ENCODE measurements around the gene HSD17B2. TPM values are rescaled to one million over a fixed set of nuclear protein-coding genes. Genes with fewer than 3 reads are reported as not detected.

HSD17B2 gene
- total RNA-seq, 2 donors from 2014 or later, result not detected

DNA sequence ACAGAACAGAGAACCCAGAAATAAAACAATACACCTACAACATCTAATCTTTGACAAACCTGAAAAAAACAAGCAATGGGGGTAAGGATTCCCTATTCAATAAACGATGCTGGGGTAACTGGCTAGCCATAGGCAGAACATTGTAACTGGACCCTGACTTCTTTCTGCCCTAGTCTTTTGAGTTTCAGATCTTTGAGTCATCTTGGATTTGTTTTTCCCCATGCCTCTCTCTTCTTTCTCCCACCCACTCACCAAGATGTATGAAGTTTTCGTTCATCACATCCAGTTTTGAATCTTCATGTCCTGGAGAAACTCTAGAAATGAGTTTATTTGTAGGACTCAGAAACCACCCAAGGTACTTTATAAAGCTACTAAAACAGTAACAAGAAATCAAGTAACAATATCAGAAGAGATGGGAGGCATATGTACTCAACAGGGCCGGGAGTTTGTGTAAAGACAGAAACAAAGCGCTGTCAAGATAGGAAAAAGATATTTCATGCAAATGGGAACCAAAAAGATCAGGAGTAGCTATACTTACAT lies 39.0 kb downstream of the HSD17B2 start:
- no peaks in the 10 kb centered on the region for H3K4me1 ChIP-seq (ENCODE audit: control insufficient read depth in 1 of 2, low read depth in 2 of 2)
- H3K36me3 ChIP-seq, result no peaks in the 10 kb centered on the region
- ATAC-seq (ENCODE audit: insufficient number of reproducible peaks, low FRiP score, low read depth) (no peak), DNase-seq (ENCODE audit: low spot score) (no peak)
- H3K9me3 ChIP-seq, result no peaks in the 10 kb centered on the region
- no peaks in the 10 kb centered on the region for H3K27me3 ChIP-seq (replicated peaks; ENCODE audit: insufficient read depth)
- no peak overlapping the region for H3K27ac ChIP-seq
- TF ChIP-seq, protein P1, sequence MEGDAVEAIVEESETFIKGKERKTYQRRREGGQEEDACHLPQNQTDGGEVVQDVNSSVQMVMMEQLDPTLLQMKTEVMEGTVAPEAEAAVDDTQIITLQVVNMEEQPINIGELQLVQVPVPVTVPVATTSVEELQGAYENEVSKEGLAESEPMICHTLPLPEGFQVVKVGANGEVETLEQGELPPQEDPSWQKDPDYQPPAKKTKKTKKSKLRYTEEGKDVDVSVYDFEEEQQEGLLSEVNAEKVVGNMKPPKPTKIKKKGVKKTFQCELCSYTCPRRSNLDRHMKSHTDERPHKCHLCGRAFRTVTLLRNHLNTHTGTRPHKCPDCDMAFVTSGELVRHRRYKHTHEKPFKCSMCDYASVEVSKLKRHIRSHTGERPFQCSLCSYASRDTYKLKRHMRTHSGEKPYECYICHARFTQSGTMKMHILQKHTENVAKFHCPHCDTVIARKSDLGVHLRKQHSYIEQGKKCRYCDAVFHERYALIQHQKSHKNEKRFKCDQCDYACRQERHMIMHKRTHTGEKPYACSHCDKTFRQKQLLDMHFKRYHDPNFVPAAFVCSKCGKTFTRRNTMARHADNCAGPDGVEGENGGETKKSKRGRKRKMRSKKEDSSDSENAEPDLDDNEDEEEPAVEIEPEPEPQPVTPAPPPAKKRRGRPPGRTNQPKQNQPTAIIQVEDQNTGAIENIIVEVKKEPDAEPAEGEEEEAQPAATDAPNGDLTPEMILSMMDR (IDR thresholded peaks at IDR 0.05), result no peak
- no peak overlapping the region for H3K4me3 ChIP-seq

DNA sequence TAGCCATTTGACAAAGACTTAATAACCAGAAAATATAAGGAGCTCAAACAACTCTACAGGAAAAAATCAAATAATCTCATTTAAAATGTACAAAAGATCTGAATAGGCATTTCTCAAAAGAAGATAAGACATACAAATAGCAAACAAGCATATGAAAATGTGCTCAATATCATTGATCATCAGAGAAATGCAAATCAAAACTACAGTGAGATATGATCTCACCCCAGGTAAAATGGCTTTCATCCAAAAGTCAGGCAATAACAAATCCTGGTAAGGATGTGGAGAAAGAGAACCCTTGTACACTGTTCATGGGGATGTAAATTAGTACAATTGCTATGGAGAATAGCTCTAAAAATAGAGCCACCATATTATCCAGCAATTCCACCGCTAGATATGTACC lies 43.1 kb downstream of the HSD17B2 start:
- H3K36me3 ChIP-seq, result no peaks in the 10 kb centered on the region
- no peaks in the 10 kb centered on the region for H3K9me3 ChIP-seq
- no peaks in the 10 kb centered on the region for H3K4me1 ChIP-seq (ENCODE audit: control insufficient read depth in 1 of 2, low read depth in 2 of 2)
- H3K27me3 ChIP-seq (replicated peaks; ENCODE audit: insufficient read depth), result no peaks in the 10 kb centered on the region
- no peak overlapping the region for H3K4me3 ChIP-seq
- TF ChIP-seq, protein P1 (IDR thresholded peaks at IDR 0.05), result no peak
- no peak for DNase-seq (ENCODE audit: low spot score)
- H3K27ac ChIP-seq, result no peak overlapping the region
- no peak for ATAC-seq (ENCODE audit: insufficient number of reproducible peaks, low FRiP score, low read depth)

DNA sequence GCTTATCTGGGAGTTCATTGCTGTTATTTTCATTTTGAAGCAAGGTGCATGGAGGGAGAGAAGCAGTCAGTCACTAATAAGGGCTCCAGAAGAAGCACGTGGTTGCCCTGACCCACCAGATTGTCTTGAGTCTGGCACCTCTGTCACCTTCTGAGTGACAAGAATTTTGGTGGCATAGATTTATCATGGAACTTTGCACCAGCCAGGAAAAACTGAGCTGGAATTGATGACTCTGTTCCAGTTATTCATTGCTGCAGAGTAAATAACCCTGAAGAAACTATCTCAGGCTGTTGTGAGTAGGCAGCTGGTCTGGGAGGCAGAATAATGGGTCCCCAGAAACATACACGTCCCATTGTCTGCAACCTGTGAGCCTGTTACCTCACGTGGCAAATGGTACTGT lies 44.8 kb downstream of the HSD17B2 start:
- TF ChIP-seq, protein P1 (IDR thresholded peaks at IDR 0.05), result no peak
- Histone ChIP-seq H3K9me3 (no peaks in the 10 kb centered on the region), H3K4me3 (no peak overlapping the region), H3K27ac (no peak overlapping the region), H3K27me3 (replicated peaks; ENCODE audit: insufficient read depth) (no peaks in the 10 kb centered on the region), H3K36me3 (no peaks in the 10 kb centered on the region), H3K4me1 (ENCODE audit: control insufficient read depth in 1 of 2, low read depth in 2 of 2) (no peaks in the 10 kb centered on the region)
- no peak for DNase-seq (ENCODE audit: low spot score)
- no peak for ATAC-seq (ENCODE audit: insufficient number of reproducible peaks, low FRiP score, low read depth)

DNA sequence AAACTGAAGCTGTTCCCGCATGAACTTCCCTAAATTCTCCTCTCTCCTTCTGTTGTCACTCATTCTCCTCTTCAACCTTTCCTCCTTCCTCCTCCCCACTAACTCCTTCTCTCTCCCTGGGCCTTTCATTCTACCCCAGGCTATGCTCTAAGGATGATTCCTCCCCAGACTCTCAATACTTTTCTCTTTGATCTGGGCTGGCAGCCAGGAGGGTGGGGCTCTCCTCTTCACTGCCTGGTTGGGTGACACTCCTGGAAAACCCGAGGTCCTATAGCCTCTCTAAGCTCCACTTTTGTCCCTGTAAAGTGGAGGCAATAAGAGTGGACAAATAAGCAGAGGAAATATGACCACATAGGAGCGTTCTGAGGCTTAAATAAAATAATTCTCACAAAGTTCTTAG lies 46.2 kb downstream of the HSD17B2 start:
- H3K27ac ChIP-seq, result no peak overlapping the region

DNA sequence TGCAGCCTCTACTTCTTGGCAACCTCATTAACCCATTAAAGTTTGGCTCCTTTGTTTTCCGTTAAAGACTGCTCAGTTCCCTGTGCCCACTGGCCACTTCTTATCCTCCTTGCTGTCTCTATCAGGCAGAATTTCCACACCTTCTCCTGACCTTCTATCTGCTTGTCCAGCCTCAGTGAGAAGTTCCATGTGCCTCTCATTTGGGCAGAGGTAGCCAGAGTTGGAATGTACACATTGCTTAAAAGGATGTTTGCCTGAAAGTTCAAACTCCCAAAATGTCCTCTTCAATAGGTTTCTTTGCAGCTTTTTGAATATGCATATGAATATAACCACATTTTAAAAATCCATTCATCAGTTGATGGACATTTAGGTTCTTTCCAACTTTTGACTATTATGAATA lies 47.0 kb downstream of the HSD17B2 start:
- TF ChIP-seq, protein P1 (IDR thresholded peaks at IDR 0.05), result no peak
- H3K4me3 ChIP-seq, result no peak overlapping the region

More for the DNA sequence above, 46.2 kb downstream of the HSD17B2 start:
- TF ChIP-seq, protein P1 (IDR thresholded peaks at IDR 0.05), result no peak
- ATAC-seq (ENCODE audit: insufficient number of reproducible peaks, low FRiP score, low read depth), result no peak
- no peak for DNase-seq (ENCODE audit: low spot score)
- no peak overlapping the region for H3K4me3 ChIP-seq
- H3K4me1 ChIP-seq (ENCODE audit: control insufficient read depth in 1 of 2, low read depth in 2 of 2), result no peaks in the 10 kb centered on the region
- H3K27me3 ChIP-seq (replicated peaks; ENCODE audit: insufficient read depth), result no peaks in the 10 kb centered on the region
- no peaks in the 10 kb centered on the region for H3K36me3 ChIP-seq
- H3K9me3 ChIP-seq, result no peaks in the 10 kb centered on the region

More for the DNA sequence above, 47.0 kb downstream of the HSD17B2 start:
- Histone ChIP-seq H3K36me3 (no peaks in the 10 kb centered on the region), H3K9me3 (no peaks in the 10 kb centered on the region), H3K27ac (no peak overlapping the region), H3K27me3 (replicated peaks; ENCODE audit: insufficient read depth) (no peaks in the 10 kb centered on the region), H3K4me1 (ENCODE audit: control insufficient read depth in 1 of 2, low read depth in 2 of 2) (no peaks in the 10 kb centered on the region)
- ATAC-seq (ENCODE audit: insufficient number of reproducible peaks, low FRiP score, low read depth) (no peak), DNase-seq (ENCODE audit: low spot score) (no peak)

All from thoracic aorta (tissue), 2 donors.